Nephron progenitor cell (in vitro differentiated cells): Measurements from ENCODE around the gene ZDHHC8.

Source experiments
- DNase-seq: peaks from one replicate; pipeline ENCODE4 v3.0.0; 2021
- H3K27ac Mint-ChIP-seq: 2 replicates; pipeline ENCODE4 v1.8.0; 2021; ENCODE audit warnings: mild to moderate bottlenecking, moderate library complexity, mixed read lengths
- H3K27me3 Mint-ChIP-seq: 2 replicates; pipeline ENCODE4 v1.8.0; 2021; ENCODE audit warnings: mild to moderate bottlenecking, low read depth, mixed read lengths; ENCODE audit not compliant: poor library complexity
- H3K36me3 Mint-ChIP-seq: 2 replicates; pipeline ENCODE4 v1.8.0; 2021; ENCODE audit warnings: low read depth, mixed read lengths
- H3K4me1 Mint-ChIP-seq: 2 replicates; pipeline ENCODE4 v1.8.0; 2021; ENCODE audit warnings: mixed read lengths
- H3K4me3 Mint-ChIP-seq: 2 replicates; pipeline ENCODE4 v1.8.0; 2021; ENCODE audit warnings: mild to moderate bottlenecking, moderate library complexity, mixed read lengths
- H3K9me3 Mint-ChIP-seq: 2 replicates; pipeline ENCODE4 v1.8.0; 2021; ENCODE audit warnings: mild to moderate bottlenecking, moderate library complexity, mixed read lengths
- CTCF ChIP-seq: fragments of 200-600 bp; sonication (generic); IDR thresholded peaks from 2 replicates; pipeline ENCODE4 v1.5.0; 2021; ENCODE audit warnings: antibody characterized with exemption

Gene ZDHHC8

DNA sequence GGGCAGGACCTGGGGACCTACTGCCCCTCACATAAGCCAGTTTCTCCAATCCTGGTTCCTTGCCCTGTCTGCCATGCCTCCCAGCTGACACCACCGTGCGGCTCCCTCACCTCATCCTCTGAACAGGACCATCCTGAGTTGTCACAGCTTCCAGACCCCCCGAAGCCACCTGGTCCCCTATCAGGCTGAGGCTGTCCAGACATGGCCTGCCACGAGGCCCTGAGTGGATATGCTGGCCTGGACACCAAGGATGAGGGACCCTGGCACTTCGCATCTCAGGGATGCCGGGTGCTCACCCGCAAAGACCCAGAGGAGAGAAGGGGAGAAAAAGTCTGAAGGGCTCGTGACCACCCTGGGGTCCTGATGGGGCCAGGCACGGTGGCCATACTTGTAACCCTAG, 35.1 kb downstream of the ZDHHC8 start:
- DNase-seq: no peak
- H3K36me3 Mint-ChIP-seq: no peaks in the 10 kb centered on the region
- H3K4me1 Mint-ChIP-seq: peaks cover 10% of the 10 kb centered on the region
- H3K27me3 Mint-ChIP-seq: peaks cover 15% of the 10 kb centered on the region
- no peak overlapping the region for H3K4me3 Mint-ChIP-seq
- H3K27ac Mint-ChIP-seq: no peak overlapping the region
- H3K9me3 Mint-ChIP-seq: peaks cover 5% of the 10 kb centered on the region
- TF ChIP-seq CTCF: no peak

DNA sequence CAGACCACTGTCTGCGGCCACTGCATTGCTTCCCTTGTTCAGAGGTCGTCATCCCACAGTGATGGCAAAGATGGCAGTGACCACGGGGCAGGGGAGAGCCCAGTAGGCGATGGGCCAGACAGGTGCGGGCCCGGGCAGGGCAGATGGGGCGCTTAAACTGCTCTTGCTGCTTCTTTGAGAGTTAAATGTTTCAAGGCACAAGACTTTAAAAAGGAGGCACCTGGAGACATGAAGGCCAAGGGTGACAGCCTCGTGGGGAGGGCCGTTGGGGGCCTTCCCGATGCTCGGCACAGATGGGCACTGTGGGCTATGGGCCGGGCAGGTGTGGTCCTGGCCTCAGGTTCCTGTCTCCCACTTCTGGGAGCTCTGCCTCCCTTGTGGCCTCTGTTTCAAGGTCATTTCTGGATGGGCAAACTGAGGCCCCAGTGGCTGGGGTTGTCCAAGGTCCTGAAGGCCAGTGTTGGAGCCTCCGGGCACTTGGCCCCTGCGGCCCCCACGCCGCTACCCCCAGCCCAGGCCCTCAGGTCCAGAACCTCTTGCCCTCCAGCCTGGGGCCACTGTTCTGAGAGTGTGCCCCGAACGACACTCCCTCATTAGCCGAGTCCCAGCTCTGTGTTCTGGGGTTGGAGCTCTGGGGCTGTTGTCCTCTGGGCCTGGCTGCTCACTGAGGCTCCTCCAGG, 36.2 kb downstream of the ZDHHC8 start:
- Mint-ChIP-seq H3K4me1 (peaks cover 10% of the 10 kb centered on the region), H3K9me3 (peaks cover 5% of the 10 kb centered on the region), H3K4me3 (no peak overlapping the region), H3K27me3 (peaks cover 12% of the 10 kb centered on the region), H3K36me3 (no peaks in the 10 kb centered on the region), H3K27ac (no peak overlapping the region)
- no peak for DNase-seq
- TF ChIP-seq CTCF: no peak

- H3K27ac Mint-ChIP-seq: no peak overlapping the region
- no peak for DNase-seq
- peaks cover 1% of the 10 kb centered on the region for H3K9me3 Mint-ChIP-seq
- peaks cover 16% of the 10 kb centered on the region for H3K27me3 Mint-ChIP-seq
- no peak for TF ChIP-seq CTCF
- peaks cover 21% of the 10 kb centered on the region for H3K4me1 Mint-ChIP-seq
- H3K4me3 Mint-ChIP-seq: no peak overlapping the region
- H3K36me3 Mint-ChIP-seq: no peaks in the 10 kb centered on the region
Observed at GRCh38 chr22:20169253-20169822, 37.7 kb downstream of the ZDHHC8 start.

DNA sequence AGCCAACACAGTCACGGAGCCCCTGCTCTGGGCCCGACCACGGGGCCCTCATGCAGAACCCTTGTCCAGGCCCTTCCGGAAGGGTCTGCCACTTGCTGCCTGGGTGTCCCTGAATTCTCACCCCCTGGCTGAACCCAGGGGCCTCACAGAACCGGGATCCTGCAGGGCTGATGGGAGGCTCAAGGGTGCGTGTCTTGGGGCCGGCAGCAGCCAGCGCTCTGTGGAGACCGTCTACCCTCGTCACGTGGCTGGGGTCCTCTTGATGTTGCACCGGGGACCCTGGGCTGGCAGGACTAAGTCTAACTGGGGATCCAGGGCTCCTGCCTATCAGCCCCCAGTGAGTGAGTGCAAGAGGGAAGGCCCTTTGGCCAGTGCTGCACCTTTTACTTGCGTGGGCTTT, 38.6 kb downstream of the ZDHHC8 start:
- DNase-seq: no peak
- no peaks in the 10 kb centered on the region for H3K9me3 Mint-ChIP-seq
- no peak overlapping the region for H3K4me3 Mint-ChIP-seq

DNA sequence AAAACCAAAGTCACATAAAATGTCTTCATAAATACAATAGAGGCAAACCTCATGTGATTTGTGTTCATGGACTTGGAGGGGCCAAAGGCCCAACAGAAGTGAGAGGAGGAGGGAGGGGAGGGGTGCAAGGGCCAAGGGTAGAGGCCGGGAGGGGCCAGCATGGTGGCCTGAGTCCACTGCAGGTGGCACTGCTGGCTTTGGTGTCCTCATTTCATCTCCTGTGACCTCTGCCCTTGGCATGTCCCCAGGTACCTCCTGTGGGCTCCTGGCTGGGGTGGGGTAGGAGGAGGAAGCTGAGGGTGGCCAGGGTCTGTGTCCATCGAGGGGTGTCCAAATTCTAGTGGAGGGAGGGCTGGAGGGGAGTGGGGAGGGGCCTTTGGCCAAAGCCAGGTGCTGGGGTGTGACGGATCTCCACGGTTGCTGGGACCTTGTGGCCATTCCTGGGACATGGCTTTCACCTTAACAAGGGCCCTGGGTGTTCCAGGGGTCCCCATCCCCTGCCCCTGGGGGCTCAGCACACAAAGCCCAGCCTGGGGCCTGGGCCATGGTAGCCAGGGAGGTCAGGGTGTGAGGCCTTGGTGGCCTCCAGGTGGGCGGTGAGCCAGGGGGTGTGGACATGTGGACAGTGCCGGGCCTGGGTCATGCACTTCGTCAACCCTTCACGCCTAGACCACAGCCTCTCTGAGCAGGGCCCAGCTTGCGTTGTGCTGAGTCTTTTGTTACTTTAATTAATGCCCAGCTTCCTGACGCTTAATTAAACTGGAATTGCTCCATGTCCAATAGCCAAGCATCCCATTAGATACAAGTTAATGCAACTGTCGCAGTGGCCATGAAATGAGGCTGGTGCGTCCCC, 39.9 kb downstream of the ZDHHC8 start:
- DNase-seq: no peak
- Mint-ChIP-seq H3K36me3 (no peaks in the 10 kb centered on the region), H3K9me3 (no peaks in the 10 kb centered on the region), H3K4me1 (peaks cover 36% of the 10 kb centered on the region), H3K27me3 (peaks cover 18% of the 10 kb centered on the region), H3K4me3 (no peak overlapping the region), H3K27ac (no peak overlapping the region)
- TF ChIP-seq CTCF: no peak

More for the DNA sequence above, 38.6 kb downstream of the ZDHHC8 start:
- H3K36me3 Mint-ChIP-seq: no peaks in the 10 kb centered on the region
- TF ChIP-seq CTCF: no peak
- peaks cover 18% of the 10 kb centered on the region for H3K27me3 Mint-ChIP-seq
- peaks cover 29% of the 10 kb centered on the region for H3K4me1 Mint-ChIP-seq
- no peak overlapping the region for H3K27ac Mint-ChIP-seq
